MM.1S (cell line): Measurements from ENCODE around the gene FNTB.

Experiments
- DNase-seq: peaks from one replicate; pipeline ENCODE4 v3.0.0-alpha.2; 2015
- H2AFZ ChIP-seq: fragments of 300-600 bp; sonication (generic); 2 replicates; pipeline ENCODE4 v1.6.0; 2016; ENCODE audit warnings: antibody characterized with exemption, low read length
- H3F3A ChIP-seq: fragments of 300-600 bp; sonication (generic); 2 replicates; pipeline ENCODE4 v1.6.1; 2016; ENCODE audit warnings: mild to moderate bottlenecking, antibody characterized with exemption, low read length, moderate library complexity, mixed read lengths; ENCODE audit not compliant: insufficient read depth
- H3K27ac ChIP-seq: fragments of 300-600 bp; sonication (generic); 2 replicates; pipeline ENCODE4 v1.5.1; 2016; ENCODE audit warnings: mild to moderate bottlenecking, low read length
- H3K27me3 ChIP-seq: fragments of 300-600 bp; sonication (generic); replicated peaks from 2 replicates; pipeline ENCODE4 v1.6.0; 2016; ENCODE audit warnings: low read length; ENCODE audit not compliant: insufficient read depth
- H3K36me3 ChIP-seq: fragments of 300-600 bp; sonication (generic); replicated peaks from 2 replicates; pipeline ENCODE4 v1.6.1; 2016; ENCODE audit warnings: mild to moderate bottlenecking, low read length, mixed read lengths; ENCODE audit not compliant: insufficient read depth
- H3K4me1 ChIP-seq: fragments of 300-600 bp; sonication (generic); 2 replicates; pipeline ENCODE4 v1.6.1; 2016; ENCODE audit warnings: low read length, mixed read lengths
- H3K4me2 ChIP-seq: fragments of 300-600 bp; sonication (generic); 2 replicates; pipeline ENCODE4 v1.6.0; 2016; ENCODE audit warnings: low read depth, low read length
- H3K4me3 ChIP-seq: fragments of 300-600 bp; sonication (generic); 2 replicates; pipeline ENCODE4 v1.5.1; 2016; ENCODE audit warnings: low read length, mixed read lengths
- H3K79me2 ChIP-seq: fragments of 300-600 bp; sonication (generic); 2 replicates; pipeline ENCODE4 v1.6.1; 2016; ENCODE audit warnings: mixed run types, low read length, mixed read lengths
- H3K9ac ChIP-seq: fragments of 300-600 bp; sonication (generic); 2 replicates; pipeline ENCODE4 v1.6.1; 2016; ENCODE audit warnings: low read length, mixed read lengths
- H3K9me2 ChIP-seq: fragments of 300-600 bp; sonication (generic); replicated peaks from 2 replicates; pipeline ENCODE4 v1.6.1; 2016; ENCODE audit warnings: mild to moderate bottlenecking, low read length, mixed read lengths; ENCODE audit not compliant: insufficient read depth
- H3K9me3 ChIP-seq: fragments of 300-600 bp; sonication (generic); replicated peaks from 2 replicates; pipeline ENCODE4 v1.6.1; 2016; ENCODE audit warnings: mild to moderate bottlenecking, low read length, mixed read lengths; ENCODE audit not compliant: insufficient read depth
- H4K20me1 ChIP-seq: fragments of 300-600 bp; sonication (generic); 2 replicates; pipeline ENCODE4 v1.6.1; 2016; ENCODE audit warnings: mild to moderate bottlenecking, low read length, moderate library complexity, mixed read lengths; ENCODE audit not compliant: insufficient read depth
- CTCF ChIP-seq: fragments of 300-600 bp; sonication (generic); IDR thresholded peaks from 2 replicates; pipeline ENCODE4 v1.5.1; 2016; ENCODE audit warnings: antibody characterized with exemption, low read length, mixed read lengths
- EZH2 ChIP-seq: fragments of 300-600 bp; sonication (generic); optimal IDR thresholded peaks from 2 replicates; pipeline ENCODE3; 2017; ENCODE audit warnings: low read depth, mild to moderate bottlenecking, antibody characterized with exemption, low read length, mixed read lengths
- EZH2phosphoT487 ChIP-seq: fragments of 300-600 bp; sonication (generic); IDR thresholded peaks from 2 replicates; pipeline ENCODE4 v1.6.1; 2018; ENCODE audit warnings: antibody characterized with exemption, low read length

The FNTB gene

GRCh38 chr14:64955297-64955696 lies 31.4 kb upstream of the FNTB start:
- Histone ChIP-seq H3K4me1 (no peaks in the 10 kb centered on the region), H3K9me3 (no peaks in the 10 kb centered on the region), H2AFZ (no peak overlapping the region), H3K4me3 (no peak overlapping the region), H3K79me2 (no peaks in the 10 kb centered on the region; the same call in none of the 2 replicates), H3K27ac (no peak overlapping the region), H4K20me1 (no peaks in the 10 kb centered on the region), H3K4me2 (no peak overlapping the region), H3K9me2 (no peaks in the 10 kb centered on the region), H3K9ac (no peak overlapping the region), H3F3A (no peaks in the 10 kb centered on the region), H3K27me3 (no peaks in the 10 kb centered on the region), H3K36me3 (no peaks in the 10 kb centered on the region)
- DNase-seq: no peak
- TF ChIP-seq EZH2phosphoT487 (no peak), EZH2 (no peak), CTCF (no peak)

GRCh38 chr14:64956697-64957406 lies 29.8 kb upstream of the FNTB start:
- no peak overlapping the region for H2AFZ ChIP-seq
- no peaks in the 10 kb centered on the region for H3K4me1 ChIP-seq
- no peak overlapping the region for H3K27ac ChIP-seq
- no peaks in the 10 kb centered on the region for H3K27me3 ChIP-seq
- no peaks in the 10 kb centered on the region for H3K9me3 ChIP-seq
- no peaks in the 10 kb centered on the region for H3F3A ChIP-seq
- TF ChIP-seq EZH2 (no peak), CTCF (no peak), EZH2phosphoT487 (no peak)
- no peak overlapping the region for H3K4me2 ChIP-seq
- no peaks in the 10 kb centered on the region for H3K36me3 ChIP-seq
- H3K79me2 ChIP-seq: no peaks in the 10 kb centered on the region; the same call in none of the 2 replicates
- no peaks in the 10 kb centered on the region for H3K9me2 ChIP-seq
- DNase-seq: no peak
- H3K9ac ChIP-seq: no peak overlapping the region
- no peaks in the 10 kb centered on the region for H4K20me1 ChIP-seq
- no peak overlapping the region for H3K4me3 ChIP-seq

- no peaks in the 10 kb centered on the region for H3K36me3 ChIP-seq
- H4K20me1 ChIP-seq: no peaks in the 10 kb centered on the region
- H3F3A ChIP-seq: no peaks in the 10 kb centered on the region
- H3K9me3 ChIP-seq: no peaks in the 10 kb centered on the region
- no peak overlapping the region for H3K27ac ChIP-seq
- H3K4me3 ChIP-seq: no peak overlapping the region
- H2AFZ ChIP-seq: no peak overlapping the region
- no peaks in the 10 kb centered on the region for H3K4me1 ChIP-seq
- no peaks in the 10 kb centered on the region for H3K27me3 ChIP-seq
- no peak overlapping the region for H3K9ac ChIP-seq
- no peak for TF ChIP-seq CTCF
- TF ChIP-seq EZH2: no peak
- H3K9me2 ChIP-seq: no peaks in the 10 kb centered on the region
- no peak for DNase-seq
- no peak overlapping the region for H3K4me2 ChIP-seq
- H3K79me2 ChIP-seq: no peaks in the 10 kb centered on the region; the same call in none of the 2 replicates
Observed at GRCh38 chr14:64958201-64958600, 28.5 kb upstream of the FNTB start.
